Muscle of arm (tissue), 12 donors: ENCODE measurements around the gene SSNA1. TPM values are rescaled to one million over a fixed set of nuclear protein-coding genes. Genes with fewer than 3 reads are reported as not detected.

ENCODE experiments used
- DNase-seq: peaks from one replicate; pipeline ENCODE4 v3.0.0-alpha.2; 2013
- polyA plus RNA-seq, 12 donors: library from polyadenylated mRNA; unstranded; fragments of 120-200 nt; gene quantifications; one replicate each; pipeline ENCODE4 v1.2.1, GENCODE V29; 2013; ENCODE audit not compliant: insufficient read length in 12 of 12

SSNA1 gene
- polyA plus RNA-seq, 12 donors, result 36.2 to 86.3 (median 45.8) TPM; not detected in 1

DNA sequence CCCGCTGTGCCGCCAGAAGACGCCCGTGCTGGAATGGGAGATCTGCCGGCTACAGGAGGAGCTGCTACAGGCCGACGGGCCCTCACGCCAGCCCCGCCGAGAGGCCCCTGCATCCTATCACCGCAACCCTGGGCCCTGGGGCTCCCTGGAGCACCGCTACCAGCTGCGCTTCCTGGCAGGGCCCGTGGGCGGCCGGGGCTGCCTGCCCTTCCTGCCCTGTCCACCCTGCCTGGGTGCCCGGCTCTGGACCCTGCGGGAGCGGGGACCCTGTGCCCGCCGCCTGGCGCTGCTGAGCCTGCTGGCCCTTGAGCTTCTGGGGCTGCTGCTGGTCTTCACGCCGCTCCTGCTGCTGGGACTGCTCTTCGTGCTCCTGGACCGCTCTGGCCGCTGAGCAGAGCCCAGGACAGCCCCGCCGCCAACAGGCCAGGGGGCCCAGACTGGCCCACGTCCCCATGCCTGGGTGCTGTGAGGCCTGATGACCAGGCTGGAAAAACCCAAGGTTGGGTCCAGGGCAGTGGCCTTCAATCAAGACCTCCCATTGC, 29.8 kb downstream of the SSNA1 start:
- DNase-seq, result no peak

GRCh38 chr9:137218754-137219271, 30.3 kb downstream of the SSNA1 start:
- no peak for DNase-seq

DNA sequence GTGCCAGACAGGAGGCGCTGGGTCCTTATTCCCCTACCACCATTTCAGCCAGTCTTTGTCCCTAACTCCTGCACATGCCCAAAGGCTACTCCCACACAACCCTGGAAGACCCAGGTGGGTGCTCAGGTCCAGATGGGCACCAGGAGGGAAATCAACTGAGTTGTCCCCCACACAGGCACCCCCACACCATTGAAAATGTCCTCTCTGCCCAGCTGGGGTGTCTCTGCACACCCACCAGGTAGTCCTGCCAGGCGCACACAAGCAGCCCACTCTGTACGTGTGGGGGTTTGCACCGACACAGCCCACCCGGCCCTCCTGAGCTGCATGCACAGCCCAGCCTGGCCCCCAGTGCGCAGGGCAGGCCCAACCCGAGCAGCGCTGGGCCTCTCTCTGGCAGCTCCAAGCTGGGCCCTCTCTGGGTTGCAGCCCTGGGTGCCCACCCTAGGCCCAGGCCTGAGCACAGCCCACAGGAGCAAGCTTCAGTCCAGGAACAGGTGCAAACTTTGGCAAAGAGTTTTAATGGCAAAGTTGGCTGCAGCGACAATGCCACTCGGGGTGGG, 31.4 kb downstream of the SSNA1 start:
- DNase-seq, result no peak

DNA sequence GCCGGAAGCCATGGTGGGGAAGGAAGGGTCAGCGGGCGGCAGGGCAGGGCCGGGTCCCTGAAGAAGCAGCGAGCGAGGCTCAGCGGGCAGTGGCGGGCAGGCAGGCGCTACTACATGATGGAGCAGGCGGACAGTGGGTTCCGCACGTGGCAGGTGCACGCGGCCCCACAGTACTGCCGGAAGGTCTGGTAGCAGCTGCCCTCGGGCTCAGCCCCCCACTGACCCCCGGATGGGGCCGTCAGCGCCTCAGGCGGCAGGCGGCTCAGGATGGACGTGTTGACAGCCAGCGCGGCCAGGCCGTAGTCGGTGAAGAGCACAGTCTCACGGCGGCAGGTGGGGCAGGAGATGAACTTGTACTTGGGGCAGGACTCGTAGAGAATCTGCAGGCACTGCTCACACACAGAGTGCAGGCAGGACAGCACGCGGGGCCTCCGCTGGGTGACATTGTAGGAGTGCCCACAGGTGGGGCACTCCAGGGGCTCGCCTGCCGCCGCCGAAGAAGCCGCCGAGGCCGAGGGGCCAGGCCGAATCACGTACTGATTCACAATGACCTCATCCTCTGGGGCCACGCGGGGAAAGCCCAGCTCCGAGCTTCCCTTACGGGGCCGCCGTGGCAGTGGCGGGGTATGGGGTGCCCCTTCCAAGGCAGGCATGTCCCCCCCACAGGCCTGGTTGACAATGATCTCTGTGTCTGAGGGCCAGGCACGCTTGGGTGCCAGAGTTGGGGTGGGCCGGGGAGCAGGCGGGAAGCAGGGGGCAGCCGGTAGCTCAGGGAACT, 32.0 kb downstream of the SSNA1 start:
- no peak for DNase-seq

GRCh38 chr9:137221095-137221505, 32.6 kb downstream of the SSNA1 start:
- no peak for DNase-seq

GRCh38 chr9:137221506-137222111, 33.1 kb downstream of the SSNA1 start:
- DNase-seq, result no peak

DNA sequence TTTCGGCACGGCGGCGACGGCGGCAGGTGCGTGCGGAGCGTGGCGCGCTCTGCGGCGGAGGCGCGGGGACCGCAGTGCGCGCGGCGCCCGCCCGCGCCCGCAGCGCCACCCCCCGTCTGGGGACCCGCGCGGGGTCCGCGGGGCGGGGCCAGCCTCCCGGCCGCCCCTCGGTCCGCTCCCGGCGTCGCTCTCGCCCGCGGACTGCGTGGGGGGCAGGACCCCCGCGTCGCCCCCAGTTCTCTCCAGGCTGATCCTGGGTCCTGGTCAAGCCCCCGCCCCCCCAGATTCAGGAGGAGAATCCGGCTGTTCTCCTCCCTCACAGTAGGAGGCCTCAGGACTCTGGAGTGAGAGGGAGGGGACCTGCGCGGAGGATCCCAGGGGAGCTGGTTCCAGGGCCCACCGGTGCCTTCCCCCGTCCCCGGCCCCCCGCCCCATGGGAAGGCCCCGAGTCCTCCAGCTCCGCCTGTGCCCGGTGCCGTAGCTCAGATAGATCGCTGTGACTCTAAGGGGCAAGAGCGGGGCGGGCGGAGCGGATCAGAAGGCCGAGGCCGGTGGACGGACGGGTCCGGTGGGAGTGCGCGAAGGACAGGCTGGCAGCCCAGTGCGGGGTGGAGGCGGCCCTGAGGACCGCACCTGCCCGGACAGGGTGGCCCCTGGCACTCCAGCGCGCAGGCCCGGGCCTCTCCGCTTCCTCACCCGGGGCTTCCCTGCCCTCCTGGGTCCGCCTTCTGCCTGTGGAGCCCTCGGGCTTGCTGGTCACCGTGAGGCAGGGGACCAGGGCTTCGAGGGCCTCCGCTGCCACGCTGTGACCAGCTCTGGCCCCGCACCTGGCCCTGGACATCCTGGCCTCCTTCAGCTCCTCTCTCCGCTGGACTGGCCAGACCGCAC, 34.0 kb downstream of the SSNA1 start, which contains the start of gene RNF208:
Gene RNF208, minus strand, starts transcription at position 51 of the 888 bp plus-strand sequence. CDS start 1,028 bp downstream, outside the sequence.
- DNase-seq, result no peak

GRCh38 chr9:137223078-137223970, 34.8 kb downstream of the SSNA1 start:
- DNase-seq, result peak; percentile 96

- no peak for DNase-seq
Measured at GRCh38 chr9:137224830-137225694, 36.6 kb downstream of the SSNA1 start, which contains the start of gene CYSRT1. Gene CYSRT1, plus strand, starts transcription at chr9:137225174. Its CDS starts 448 bp downstream, at chr9:137225622.

- no peak for DNase-seq
Measured at GRCh38 chr9:137225699-137226331, 37.3 kb downstream of the SSNA1 start.

DNA sequence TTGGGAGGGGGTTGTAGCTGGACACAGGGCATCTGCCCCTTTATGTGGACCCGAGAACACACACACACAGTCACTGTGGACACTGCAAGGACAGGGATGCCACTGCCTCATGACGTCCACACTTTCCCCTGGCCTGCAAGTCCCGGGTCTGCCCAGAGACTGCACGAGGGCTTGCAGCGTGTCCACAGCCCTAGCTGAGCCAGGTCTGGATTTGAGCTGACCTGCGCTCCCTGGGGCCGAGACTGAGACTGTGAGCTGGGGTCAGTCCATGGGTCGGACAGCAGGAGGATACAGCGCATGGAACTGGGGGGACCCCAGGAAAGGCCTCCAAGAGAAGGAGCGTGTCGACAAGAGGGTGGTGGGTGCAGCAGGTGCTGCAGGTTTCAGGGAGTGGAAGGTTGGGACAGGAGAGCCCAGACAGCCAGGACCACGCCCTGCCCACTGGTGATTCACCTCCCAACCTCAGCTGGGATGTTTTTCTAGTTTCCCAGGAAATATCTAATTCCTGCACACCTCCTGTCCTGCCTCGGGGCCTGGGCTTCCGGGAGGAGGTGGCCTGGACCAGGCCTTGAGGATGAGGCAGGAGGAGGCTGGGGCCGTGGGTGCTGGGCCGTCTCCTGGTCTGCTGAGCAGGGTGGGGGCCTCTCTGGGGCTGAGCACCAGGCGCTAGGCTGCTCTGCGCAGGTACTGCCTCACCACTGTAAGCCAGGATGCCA, 38.0 kb downstream of the SSNA1 start:
- DNase-seq, result no peak

- DNase-seq, result peak; percentile 69
Measured at GRCh38 chr9:137227054-137227852, 38.8 kb downstream of the SSNA1 start, which contains the start of gene RNF224. Gene RNF224, plus strand, starts transcription at chr9:137227502. Its CDS starts 834 bp downstream, at chr9:137228336.

- no peak for DNase-seq
Measured at GRCh38 chr9:137227853-137228505, 39.5 kb downstream of the SSNA1 start.

GRCh38 chr9:137228506-137228967, 40.1 kb downstream of the SSNA1 start:
- no peak for DNase-seq

DNA sequence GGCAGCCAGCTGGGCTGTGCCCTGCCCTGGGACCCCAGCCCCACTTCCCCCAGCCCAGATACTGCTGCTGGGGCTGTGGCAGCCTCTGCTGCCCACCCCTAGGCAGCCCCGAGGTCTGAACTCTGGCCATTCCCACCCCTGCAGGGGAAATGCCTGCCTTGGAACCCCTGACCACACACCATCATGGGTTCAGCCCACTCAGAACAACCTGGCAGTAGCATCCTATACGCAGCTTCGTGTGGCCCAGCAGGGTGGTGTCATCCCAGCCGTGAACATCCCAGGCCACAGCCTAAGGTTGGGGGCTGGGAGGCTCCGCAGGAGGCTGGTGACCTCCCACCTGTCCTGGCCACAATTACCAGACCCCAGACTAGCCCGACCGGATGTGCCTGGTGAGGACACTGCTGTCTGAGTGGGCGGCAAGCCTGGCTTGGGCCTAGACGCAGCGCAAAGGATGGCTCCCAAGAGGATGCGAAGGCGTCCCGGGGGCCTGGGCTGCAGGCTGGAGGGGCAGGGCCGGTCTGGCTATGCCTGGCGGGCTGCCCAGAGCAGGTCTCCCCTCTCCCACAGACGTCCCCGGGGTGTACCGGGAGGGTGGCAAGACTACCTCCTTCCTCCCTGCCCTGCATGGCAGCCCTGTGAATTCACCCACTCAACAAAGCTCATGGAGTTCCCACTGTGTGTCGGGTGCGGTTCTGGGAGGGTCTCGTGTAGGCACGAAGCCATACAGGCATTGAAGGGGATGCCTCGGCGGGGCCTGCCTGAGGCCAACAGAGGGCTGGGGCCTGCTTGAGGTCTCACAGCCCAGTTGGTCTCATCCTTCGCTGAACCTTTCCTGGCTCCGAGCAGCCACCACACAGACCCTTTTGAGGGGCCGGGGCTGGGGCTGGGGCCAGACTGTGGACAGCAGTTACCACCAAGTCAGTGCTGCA, 40.8 kb downstream of the SSNA1 start:
- DNase-seq, result no peak
